ENCODE results near the gene ITPR1.

Gene ITPR1

GRCh38 chr3:4880850-4881249 lies 387.7 kb downstream of the ITPR1 start:
- DNase-seq: no peak

GRCh38 chr3:4882548-4882947 lies 389.4 kb downstream of the ITPR1 start:
- no peak for DNase-seq

- DNase-seq: no peak
Measured at GRCh38 chr3:4883011-4883410, 389.9 kb downstream of the ITPR1 start.

- no peak for DNase-seq
Measured at GRCh38 chr3:4884888-4885287, 391.7 kb downstream of the ITPR1 start.

GRCh38 chr3:4885316-4885715 lies 392.2 kb downstream of the ITPR1 start:
- no peak for DNase-seq

GRCh38 chr3:4886448-4886847 lies 393.3 kb downstream of the ITPR1 start:
- DNase-seq: no peak

GRCh38 chr3:4887177-4887576 lies 394.0 kb downstream of the ITPR1 start:
- DNase-seq: no peak

GRCh38 chr3:4888913-4889846 lies 396.0 kb downstream of the ITPR1 start:
- no peak for DNase-seq

GRCh38 chr3:4889896-4890295 lies 396.7 kb downstream of the ITPR1 start:
- no peak for DNase-seq

- no peak for DNase-seq
Measured at GRCh38 chr3:4894891-4895530, 401.9 kb downstream of the ITPR1 start.

GRCh38 chr3:4895838-4896237 lies 402.7 kb downstream of the ITPR1 start:
- DNase-seq: no peak

Data from NCI-H1105 (cell line).